Measurements from ENCODE around the gene AKAP6. TPM values are rescaled to one million over a fixed set of nuclear protein-coding genes. Genes with fewer than 3 reads are reported as not detected.

Gene AKAP6
- total and polyA plus RNA-seq, 2 of the 8 experiments (the other 6 are each of a cell fraction or from before 2014, with no cell fraction given), result 0.09 to 0.89 TPM

GRCh38 chr14:32785585-32785984 lies 456.5 kb downstream of the AKAP6 start:
- no peak overlapping the region for H4K91ac ChIP-seq (replicated peaks; ENCODE audit: insufficient read length, low read length)
- WGBS, 2 experiments (ENCODE audit: extremely low coverage in 1 of 2, insufficient coverage in 1 of 2, insufficient read length in 1 of 2, insufficient replicate concordance in 2 of 2, low coverage in 1 of 2, low lambda C conversion rate in 2 of 2, missing lambda C conversion rate in 1 of 2), result 74% methylated on average over 4 of the region's 4 CpGs; no CpG with 5 or more reads in 1 of the 2 experiments
- H3K27ac ChIP-seq (ENCODE audit: low read depth, low read length), result no peak overlapping the region
- no peaks in the 10 kb centered on the region for H4K20me1 ChIP-seq (replicated peaks in 1 of 2; ENCODE audit: control insufficient read depth in 1 of 2, insufficient read depth in 2 of 2, low read length in 2 of 2)
- no peak overlapping the region for H3K4me3 ChIP-seq (ENCODE audit: extremely low read depth in 1 of 4, insufficient read depth in 2 of 4, low read depth in 3 of 4, low read length in 4 of 4)
- H4K5ac ChIP-seq (ENCODE audit: insufficient read length, low read depth, low read length), result no peak overlapping the region
- H2BK15ac ChIP-seq (ENCODE audit: low read length), result no peak overlapping the region
- no peaks in the 10 kb centered on the region for H3K23me2 ChIP-seq (ENCODE audit: low read depth, low read length)
- H3K18ac ChIP-seq (ENCODE audit: extremely low read depth, low read length), result no peak overlapping the region
- FAIRE-seq (no peak), DNase-seq (ENCODE audit: low read depth in 1 of 2, low spot score in 2 of 2) (no peak)
- no peak overlapping the region for H2BK12ac ChIP-seq (ENCODE audit: low read depth, low read length)
- no peaks in the 10 kb centered on the region for H3K79me2 ChIP-seq (ENCODE audit: control insufficient read depth in 1 of 2, insufficient read depth in 2 of 2, low read length in 2 of 2)
- no peak overlapping the region for H4K8ac ChIP-seq (ENCODE audit: extremely low read depth, insufficient read depth, low read length)
- ChIA-PET CTCF (ENCODE audit: partially characterized antibody) (no interaction called here), POLR2A (ENCODE audit: partially characterized antibody) (no interaction called here)
- H3K4me1 ChIP-seq (replicated peaks in 1 of 4; ENCODE audit: control insufficient read depth in 3 of 4, insufficient read depth in 4 of 4, low read length in 3 of 4), result no peaks in the 10 kb centered on the region
- no peak overlapping the region for H3K9ac ChIP-seq (replicated peaks in 1 of 4; ENCODE audit: extremely low read depth in 1 of 4, low read depth in 3 of 4, low read length in 3 of 4)
- no peaks in the 10 kb centered on the region for H3K9me3 ChIP-seq (ENCODE audit: insufficient read depth in 2 of 2, low read depth in 1 of 2, low read length in 1 of 2)
- no peaks in the 10 kb centered on the region for H3K36me3 ChIP-seq (ENCODE audit: control insufficient read depth in 2 of 4, insufficient read depth in 4 of 4, low read length in 3 of 4)
- H3K27me3 ChIP-seq (replicated peaks in 1 of 4; ENCODE audit: control insufficient read depth in 3 of 4, extremely low read depth in 1 of 4, insufficient read depth in 3 of 4, low read length in 3 of 4), result no peaks in the 10 kb centered on the region
- no peak overlapping the region for H2AFZ ChIP-seq (ENCODE audit: low read length)
- H2BK20ac ChIP-seq (ENCODE audit: low read length), result no peak overlapping the region
- H3K4ac ChIP-seq (replicated peaks; ENCODE audit: insufficient read length, low read depth, low read length), result no peak overlapping the region
- no peak overlapping the region for H2BK120ac ChIP-seq (replicated peaks; ENCODE audit: low read depth, low read length)
- H3K23ac ChIP-seq (ENCODE audit: insufficient read length), result no peak overlapping the region
- TF ChIP-seq CTBP2 (IDR thresholded peaks at IDR 0.05; ENCODE audit: borderline replicate concordance, insufficient read depth, insufficient read length, low read length), result no peak
- no peak for TF ChIP-seq KDM4A (IDR thresholded peaks at IDR 0.05; ENCODE audit: low read depth, low read length, severe bottlenecking)
- TF ChIP-seq SP2 (IDR thresholded peaks at IDR 0.05; ENCODE audit: low read length), result no peak
- no peak for TF ChIP-seq RBBP5 (IDR thresholded peaks at IDR 0.05; ENCODE audit: borderline replicate concordance, low read depth, low read length)
- no peak for TF ChIP-seq BRCA1 (IDR thresholded peaks at IDR 0.05; ENCODE audit: low read depth, low read length)
- no peak for TF ChIP-seq ATF3 (IDR thresholded peaks at IDR 0.05; ENCODE audit: insufficient read depth, low read depth, low read length)
- TF ChIP-seq USF2 (IDR thresholded peaks at IDR 0.05; ENCODE audit: low read length), result no peak
- no peak for TF ChIP-seq YY1 (IDR thresholded peaks at IDR 0.05; ENCODE audit: low read depth, low read length)
- no peak for TF ChIP-seq JUN (IDR thresholded peaks at IDR 0.05; ENCODE audit: low read depth, low read length)
- H3K4me2 ChIP-seq (ENCODE audit: insufficient read depth in 1 of 2, low read depth in 2 of 2, low read length in 2 of 2), result no peak overlapping the region
- no peaks in the 10 kb centered on the region for H3K79me1 ChIP-seq (ENCODE audit: low read depth, low read length)
- no peak overlapping the region for H2BK5ac ChIP-seq (ENCODE audit: low read depth, low read length)
- H3K14ac ChIP-seq (ENCODE audit: insufficient read length), result no peak overlapping the region
- no peak overlapping the region for H2AK5ac ChIP-seq (ENCODE audit: low read depth, low read length)
- H3K56ac ChIP-seq (replicated peaks; ENCODE audit: insufficient read length, low read depth, low read length), result no peak overlapping the region
